HG03159 (cell line): ENCODE measurements around the gene SCN10A.

Source experiments
- ATAC-seq: cut with Tn5 transposase; IDR thresholded peaks from one replicate; pipeline ENCODE4 v1.9.1; 2021; ENCODE audit warnings: mild to moderate bottlenecking, moderate library complexity; ENCODE audit not compliant: unreplicated experiment

The SCN10A gene

DNA sequence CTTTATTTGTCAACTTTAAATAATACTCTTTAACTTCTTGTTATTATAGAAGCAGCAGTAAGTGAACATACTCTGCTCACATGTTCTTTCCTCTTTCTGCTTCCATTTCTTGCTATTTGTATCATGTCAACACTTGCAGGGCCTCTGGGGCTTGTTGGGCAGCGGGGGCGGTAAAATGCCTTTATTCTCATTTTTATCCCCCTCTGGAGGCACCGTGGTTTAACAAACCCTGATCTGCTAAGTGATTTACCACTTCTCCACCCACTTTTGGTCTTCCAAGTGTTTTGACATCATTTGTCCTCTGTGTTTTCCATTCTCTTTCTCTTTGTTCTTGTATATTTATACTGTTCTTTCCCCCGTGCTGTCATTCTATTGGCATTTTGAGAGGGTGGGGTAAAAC lies 33.9 kb downstream of the SCN10A start:
- no peak for ATAC-seq

DNA sequence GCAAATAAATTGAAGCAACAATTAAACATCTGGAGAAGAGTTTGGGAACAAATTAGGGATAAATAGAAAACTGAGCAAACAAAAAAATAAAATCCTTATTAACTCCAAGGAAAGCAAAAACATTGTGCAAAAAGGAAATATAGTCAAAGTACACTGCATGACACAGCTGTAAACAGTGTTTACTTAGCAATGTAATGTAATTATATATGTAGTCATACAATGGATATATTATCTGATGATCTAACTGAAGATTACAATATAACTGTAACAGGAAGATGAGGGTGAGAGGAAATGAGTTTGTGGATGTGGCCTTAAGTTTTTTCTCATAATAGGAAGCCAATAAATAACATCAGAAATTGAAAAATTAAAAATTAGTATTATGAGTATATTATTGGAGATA lies 42.5 kb downstream of the SCN10A start:
- no peak for ATAC-seq

DNA sequence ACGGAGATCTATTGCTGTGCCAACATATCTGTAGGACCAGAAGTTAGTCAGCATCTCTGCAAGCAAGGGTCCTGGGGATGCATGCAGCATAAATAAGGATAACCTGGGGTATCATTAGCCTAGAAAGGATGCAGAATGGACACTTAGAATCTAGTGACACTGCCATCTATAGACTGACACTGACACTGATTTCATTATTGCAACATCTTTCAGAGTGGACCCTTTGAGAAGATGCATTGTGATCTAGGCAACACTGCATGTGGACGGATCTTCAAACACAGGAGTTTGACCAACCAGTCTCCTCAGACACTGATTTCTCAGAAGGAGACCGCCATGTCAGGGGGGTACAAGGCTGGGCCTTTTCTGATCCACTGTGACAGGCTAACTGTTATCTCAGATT lies 52.4 kb downstream of the SCN10A start:
- ATAC-seq: no peak

DNA sequence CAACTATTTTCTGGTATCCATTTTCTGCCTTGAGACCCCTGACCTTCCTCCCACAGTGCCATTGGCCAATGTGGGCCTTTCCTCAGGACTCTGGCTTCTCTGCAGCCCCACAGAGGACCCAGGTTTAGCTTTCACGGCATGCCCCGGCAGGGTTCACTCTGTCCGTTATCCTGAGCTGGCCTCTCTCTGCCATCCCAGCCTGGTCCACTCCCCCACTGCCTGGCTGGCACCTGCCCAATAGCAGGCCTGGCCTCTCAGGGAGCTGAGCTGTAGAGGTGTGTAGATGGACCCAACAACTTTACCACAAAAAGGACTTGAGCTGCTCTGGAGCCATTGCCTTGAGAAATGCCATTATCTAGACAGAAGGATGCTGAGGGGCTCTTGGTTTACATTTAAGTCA lies 57.5 kb downstream of the SCN10A start:
- no peak for ATAC-seq

DNA sequence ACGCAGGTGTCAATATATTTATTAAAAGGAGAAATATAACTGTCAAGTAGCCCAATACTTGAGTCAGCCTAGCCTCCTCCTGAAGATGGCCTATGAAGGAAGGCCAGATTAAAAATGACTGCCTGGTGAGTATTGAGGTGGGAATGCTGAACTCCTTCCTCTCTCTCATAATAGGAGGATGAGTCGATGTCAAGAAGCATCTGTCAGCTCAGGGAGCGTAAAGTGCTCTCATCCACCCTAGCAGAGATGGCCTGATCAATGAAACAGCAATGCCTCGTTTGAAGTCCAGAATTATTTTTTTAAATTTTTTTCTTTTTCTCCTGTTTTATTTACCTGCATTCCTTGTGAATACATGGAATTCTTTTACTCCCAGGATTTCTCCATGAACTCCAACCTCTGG lies 58.3 kb downstream of the SCN10A start:
- no peak for ATAC-seq

DNA sequence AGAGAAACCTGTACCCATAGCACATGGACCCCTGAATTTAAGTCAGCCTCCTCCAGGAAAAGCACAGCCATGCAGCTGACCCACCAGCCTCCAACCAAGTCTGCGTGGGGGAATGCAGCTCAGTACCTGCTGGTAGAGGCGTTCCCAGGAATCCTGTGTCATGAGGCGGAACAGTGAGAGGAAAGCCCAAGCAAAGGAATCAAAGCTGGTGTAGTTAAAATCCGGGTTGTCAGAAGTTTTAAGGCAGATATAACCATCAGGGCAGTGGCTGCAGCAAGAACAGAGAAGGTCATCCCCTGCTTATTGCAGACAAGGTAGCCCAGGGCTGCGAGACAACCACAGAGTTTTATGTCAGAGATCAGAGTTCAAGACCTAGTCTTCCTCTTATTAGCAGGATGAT lies 59.1 kb downstream of the SCN10A start:
- no peak for ATAC-seq

DNA sequence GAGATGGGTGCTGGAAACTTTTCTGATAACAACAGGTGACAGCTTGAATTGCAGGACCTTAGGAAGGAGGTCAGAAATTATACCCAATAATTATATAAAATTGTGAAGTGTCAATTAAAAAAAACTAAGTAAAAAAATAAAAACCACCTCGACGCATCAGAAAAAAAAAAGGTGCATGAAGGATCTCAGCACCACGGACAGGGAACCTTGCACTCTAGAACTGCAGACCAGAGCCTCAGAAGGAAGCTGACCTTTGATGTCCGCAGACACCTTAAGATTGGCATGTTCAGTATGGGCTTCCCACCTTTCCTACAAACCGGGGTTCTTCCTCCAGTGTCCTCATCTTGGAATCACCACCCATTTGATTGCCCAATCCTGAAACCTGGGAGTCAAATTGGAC lies 60.9 kb downstream of the SCN10A start:
- ATAC-seq: no peak

DNA sequence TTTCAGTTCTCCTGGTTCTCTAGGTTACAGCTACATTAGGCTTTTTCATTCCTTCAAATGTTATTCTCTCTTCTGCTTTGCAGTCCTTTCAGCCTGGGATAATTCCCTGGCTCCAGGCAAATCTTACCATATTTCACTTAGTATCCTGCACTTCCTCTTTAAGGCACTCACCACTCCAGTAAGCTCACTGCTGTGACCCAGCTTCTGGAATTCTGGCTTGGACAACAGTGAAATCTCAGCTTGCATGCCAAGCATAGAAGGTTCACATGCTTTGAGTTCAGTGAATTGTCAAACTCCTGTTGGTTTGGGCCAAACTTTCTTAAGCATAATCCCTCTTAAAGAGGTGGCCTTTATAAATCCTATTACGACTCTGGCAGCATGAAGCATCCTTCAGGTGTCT lies 69.4 kb downstream of the SCN10A start:
- no peak for ATAC-seq

DNA sequence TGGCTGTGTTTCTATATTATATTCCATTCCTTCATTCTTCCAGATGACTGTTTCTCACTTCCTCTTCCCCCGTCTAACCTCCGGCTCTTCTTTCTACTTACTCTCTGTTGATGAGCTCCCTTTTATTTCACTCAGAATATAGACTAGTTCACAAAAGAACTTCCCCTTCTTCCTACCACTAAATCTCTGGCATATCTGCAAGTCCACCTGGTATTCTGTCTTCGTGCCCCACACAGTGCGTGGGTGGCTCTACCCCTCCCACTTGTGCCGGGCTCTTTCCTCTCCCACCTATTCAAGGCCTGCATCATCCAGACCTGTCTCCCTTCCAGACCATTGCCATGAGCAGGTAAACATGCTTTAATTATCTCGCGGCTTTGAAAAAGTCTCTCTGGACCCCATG lies 73.0 kb downstream of the SCN10A start:
- no peak for ATAC-seq

DNA sequence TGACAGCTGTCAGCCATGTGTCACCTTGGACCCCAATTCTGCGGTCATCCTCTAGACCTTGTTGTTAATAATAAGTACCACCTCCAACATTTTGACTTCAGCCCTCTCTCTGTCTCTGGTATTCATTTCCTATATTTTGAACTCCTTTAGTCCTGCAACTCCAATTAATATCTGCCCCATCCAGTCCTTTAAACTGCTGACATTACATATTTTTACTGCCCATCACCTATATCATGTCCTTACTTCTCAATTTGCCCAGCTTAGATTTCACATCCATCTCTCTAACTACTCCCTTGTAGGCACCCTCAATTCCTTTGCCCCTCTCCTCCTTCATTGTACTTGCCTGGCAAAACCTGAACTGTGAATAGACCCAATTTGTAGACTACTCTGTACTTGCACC lies 73.5 kb downstream of the SCN10A start:
- no peak for ATAC-seq

DNA sequence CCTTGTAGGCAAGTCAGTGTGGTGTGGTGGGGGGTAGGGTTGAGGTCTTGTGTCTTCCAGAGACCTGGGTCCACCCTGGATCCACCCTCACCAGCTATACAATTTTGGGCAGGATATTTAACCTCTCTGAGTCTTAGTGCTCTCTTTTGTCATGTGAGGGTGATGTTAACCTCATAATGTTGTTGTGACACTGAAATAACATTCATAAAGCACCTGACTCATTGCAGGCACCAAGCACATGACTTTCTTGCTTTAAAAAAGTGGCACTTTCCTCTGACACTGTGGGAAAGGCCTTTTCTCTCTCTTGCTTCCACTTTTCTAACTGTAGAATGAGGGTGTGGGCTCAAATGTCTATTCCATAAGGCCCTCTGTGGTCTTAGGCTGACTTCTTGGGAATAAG lies 75.5 kb downstream of the SCN10A start:
- no peak for ATAC-seq

DNA sequence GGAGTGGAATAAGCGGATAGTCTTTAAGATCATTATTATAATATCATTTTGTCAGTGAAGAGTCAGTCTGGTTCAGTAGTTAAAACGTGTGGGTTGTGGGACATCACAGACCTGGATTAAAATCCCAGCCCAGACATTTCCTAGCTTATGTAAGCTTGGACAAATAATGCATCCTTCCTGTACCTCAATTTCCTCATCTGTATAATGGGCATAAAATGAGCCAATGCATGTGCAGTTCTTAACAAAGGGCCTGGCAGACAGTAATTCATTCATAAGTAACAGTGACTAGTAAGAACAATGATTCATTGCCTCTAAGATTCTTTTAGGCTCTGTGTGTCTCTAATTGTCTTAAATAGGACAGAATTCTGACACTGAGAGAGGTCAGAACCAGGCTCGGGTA lies 76.1 kb downstream of the SCN10A start:
- ATAC-seq: no peak

DNA sequence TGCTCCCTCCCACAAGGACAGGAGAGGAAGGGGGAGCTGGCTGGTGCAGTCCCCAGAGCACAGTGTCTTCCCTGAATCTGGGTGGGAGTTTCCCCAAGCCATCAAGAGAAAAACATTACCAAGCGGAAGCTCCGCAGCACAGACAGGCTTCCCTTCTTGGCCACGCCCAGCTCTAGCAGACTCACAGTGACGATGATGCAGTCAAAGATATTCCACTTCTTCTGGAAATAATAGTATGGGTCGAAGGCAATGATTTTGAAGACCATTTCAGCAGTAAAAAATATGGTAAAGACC lies 76.7 kb downstream of the SCN10A start:
- no peak for ATAC-seq

DNA sequence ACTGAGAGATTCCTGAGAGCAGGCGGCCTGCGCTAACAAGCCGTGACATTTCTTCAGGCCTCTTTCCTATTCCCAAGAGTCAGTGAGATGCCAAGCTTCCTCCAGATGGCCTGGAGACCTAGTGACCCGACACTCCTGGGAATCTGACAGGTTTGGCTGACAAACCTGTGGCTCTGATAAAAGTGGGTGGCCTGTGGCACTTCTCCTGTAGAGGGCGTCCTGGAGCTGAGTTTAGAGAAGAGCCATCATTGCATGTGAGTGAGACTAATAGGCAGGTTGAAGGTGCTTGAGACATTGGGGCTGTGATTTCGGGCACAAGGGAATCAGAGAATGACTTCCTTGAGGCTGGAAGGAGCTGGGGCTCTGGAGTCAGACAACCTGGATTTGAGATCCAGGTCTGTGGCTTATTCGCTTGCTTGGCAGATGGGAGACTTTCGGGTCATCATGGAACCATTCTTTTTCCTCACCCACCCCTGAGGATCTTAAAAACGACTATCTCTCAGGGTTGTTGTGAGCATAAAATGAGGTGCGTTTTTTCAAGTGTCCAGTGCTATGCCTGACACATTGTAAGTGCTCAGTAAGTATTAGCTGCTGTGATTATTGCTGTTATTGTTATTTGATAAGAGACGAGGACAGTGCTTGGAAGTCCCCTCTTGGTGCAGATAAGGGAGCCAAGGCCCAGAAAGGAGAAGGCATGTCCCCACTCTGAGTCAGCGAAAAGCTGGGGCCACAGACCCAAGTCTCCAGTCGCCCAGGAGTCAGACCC lies 77.2 kb downstream of the SCN10A start:
- ATAC-seq: peak; percentile 67

DNA sequence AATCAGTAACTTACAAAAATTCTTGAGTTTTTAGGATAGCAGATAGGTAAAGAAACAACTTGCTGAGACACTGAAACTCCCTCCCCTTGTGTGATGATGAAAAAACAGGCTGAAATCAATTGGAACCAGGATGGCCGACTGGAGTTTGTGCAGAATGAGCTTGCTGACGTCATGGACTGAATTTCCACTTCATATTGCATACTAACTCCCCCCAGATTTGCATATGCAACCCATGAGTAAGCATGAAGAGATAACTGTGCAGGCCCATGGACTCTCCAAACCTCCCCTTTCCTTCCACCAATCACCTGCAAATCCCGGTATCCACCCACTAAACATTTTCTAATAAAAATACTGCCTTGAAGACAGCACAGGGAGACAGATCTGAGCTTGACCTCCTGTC lies 84.5 kb downstream of the SCN10A start:
- ATAC-seq: no peak

DNA sequence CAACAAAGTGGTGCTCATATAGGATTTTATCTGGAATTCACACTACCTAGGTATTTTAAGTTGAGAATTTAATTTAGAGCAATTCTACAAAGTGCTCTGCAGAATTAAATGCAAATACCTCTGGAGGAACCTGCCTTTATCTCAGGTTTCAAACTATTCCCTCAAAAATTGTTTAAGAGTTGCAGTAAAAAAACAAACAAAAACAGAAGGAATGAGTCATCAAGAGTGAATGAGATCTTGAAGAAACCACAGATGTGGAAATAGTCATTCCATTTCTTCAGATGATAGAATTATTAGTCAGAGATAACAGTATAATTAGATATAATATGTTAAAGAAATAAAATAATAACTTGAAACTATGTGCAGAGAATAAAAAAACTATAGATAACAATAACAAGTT lies 85.7 kb downstream of the SCN10A start:
- ATAC-seq: no peak

DNA sequence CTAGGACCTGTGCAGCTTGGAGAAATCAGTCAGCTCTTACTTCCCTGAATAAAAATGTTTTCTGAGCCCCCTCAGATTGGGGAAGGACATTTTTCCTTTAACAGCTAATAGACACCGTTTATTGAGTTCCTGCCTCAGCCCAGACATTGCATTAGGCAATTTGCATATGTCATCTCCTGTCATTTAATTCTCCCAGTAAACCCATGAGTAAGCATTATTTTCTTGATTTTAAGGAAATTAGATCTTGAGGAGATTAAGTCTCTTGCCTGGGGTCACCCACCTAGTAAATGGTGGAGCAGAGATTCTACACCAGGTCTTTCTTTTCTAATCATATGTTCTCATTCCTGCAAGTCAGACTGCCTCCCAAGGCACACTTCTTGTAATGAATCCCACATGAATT lies 88.0 kb downstream of the SCN10A start:
- ATAC-seq: no peak

DNA sequence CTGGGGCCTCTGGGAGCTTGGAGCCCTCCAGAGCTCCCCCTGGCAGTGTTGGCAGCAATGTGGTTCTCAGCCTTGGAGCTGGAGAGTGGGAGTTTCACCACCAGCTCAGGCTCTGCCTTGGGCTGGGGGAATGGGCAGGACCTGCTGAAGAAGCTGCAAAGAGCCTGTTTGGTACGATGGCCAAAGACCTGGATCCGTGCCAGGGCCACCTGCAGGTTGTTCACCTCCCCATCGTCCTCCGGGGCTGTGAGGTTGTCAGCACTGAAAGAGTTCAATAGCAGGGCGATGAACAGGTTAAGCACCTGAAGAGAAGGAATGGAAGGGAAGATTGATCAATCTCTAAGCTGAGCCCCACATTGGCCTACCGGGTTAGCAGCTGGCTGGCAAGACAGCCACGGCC lies 89.3 kb downstream of the SCN10A start:
- no peak for ATAC-seq

DNA sequence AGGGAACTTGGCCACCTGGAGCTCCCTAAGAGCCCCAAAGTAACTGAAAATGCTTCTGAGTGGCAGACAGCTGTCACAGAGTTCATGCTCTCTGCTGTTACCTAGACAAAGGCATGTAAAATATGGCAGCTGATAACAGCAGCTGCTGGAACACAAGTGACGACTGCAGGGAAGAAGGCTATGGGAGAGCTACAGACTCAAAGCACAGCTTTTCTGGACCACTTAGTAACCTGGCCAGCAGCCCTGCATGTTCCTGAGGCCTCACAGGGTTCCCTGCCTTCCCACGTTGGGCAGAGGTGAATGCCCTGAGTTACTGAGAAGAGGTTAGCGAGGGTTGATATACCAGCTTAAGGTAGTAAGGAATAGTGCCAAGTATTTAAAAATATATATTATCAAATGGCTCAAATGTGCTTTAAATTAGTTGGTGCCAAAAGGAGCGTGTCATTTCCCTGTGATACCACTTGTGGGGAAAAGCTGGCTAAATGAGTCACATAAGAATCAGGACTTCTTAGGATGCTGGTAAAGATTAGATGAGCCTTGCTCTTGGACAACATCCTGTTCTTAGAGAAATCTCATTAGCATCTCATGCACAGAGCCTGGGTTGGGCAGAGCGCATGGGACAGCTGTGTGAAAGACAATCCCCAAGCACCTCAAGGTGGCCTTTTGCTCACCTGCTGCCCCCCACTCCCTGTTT lies 90.1 kb downstream of the SCN10A start:
- ATAC-seq: no peak

DNA sequence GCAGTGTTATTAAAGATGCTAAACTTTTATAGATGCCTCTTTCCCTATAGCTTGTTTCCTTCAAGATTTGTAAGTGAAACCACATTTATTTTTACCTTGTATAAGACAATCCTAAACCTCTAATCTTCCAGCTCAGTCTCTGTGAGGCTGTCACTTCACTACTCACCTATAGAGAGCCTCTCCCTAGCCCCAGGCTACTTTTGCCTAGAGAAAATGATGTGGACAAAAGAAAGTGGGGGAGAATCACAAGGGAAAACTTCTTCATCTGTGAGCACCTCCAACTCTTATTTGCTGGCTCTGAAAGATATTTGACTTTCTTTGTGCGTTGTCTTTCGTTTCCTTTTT lies 91.7 kb downstream of the SCN10A start:
- no peak for ATAC-seq

DNA sequence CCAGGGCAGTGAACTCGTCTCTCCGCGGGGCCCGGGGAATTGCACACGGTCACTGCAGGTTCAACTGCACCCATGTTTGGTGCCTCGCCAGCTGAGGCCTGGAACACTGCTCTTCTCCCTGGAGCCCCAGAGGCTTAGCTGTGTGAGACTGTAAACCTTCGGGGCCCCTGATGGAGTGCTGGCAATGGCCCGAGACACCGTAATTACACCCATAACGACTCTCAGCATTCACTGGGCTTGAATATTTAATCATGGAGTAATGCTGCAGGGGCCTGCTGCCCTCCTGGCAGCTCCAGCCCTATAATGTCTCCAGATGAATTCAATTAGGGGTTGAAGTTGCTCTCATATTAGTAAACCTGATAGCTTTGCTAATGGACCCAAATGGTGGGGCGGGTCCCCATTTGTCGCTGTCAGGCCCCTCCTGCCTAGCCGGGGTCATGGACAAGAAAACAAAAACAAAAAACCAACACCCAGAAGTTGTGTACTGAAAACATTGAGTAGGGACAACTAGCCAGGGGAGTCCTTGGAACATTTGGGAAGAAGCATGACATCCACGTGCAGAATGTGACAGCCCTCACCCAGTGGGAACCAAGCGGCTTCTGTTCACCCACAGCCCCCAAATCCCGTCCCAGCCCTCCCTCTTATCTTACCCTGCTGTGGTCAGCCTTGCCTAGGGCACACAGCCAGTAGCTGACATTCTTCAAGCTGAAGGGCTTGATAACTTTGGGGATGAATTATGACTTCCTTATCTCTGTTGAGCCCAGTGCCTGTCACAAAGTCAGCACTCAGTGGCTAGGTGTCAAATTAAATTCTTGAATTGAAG lies 92.2 kb downstream of the SCN10A start:
- no peak for ATAC-seq
